IPS-18a (cell line): Measurements from ENCODE around the gene DYNLT2B.
"Not testable (repeated sequence)": the region's sequence is repeated elsewhere in the genome, so short reads cannot be mapped to it uniquely, and the experiment has no call there.

Experiments
- H3K27ac ChIP-seq: one replicate; pipeline ENCODE4 v1.5.1; 2013; ENCODE audit warnings: low read length
- H3K27me3 ChIP-seq: one replicate; pipeline ENCODE4 v1.6.1; 2013; ENCODE audit warnings: mild to moderate bottlenecking, low read length; ENCODE audit not compliant: control insufficient read depth, insufficient read depth
- H3K36me3 ChIP-seq: one replicate; pipeline ENCODE4 v1.6.1; 2013; ENCODE audit warnings: low read depth, low read length; ENCODE audit not compliant: control insufficient read depth
- H3K4me1 ChIP-seq: one replicate; pipeline ENCODE4 v1.6.1; 2013; ENCODE audit warnings: low read depth, low read length; ENCODE audit not compliant: control insufficient read depth
- H3K4me3 ChIP-seq: one replicate; pipeline ENCODE4 v1.5.1; 2013; ENCODE audit warnings: low read length
- H3K9ac ChIP-seq: one replicate; pipeline ENCODE4 v1.6.1; 2013; ENCODE audit warnings: mild to moderate bottlenecking, low read length, moderate library complexity
- H3K9me3 ChIP-seq: one replicate; pipeline ENCODE4 v1.6.1; 2013; ENCODE audit warnings: low read depth, low read length; ENCODE audit not compliant: control insufficient read depth

Gene DYNLT2B

GRCh38 chr3:196317687-196318467 lies at the start of gene DYNLT2B:
TSS of gene DYNLT2B (minus strand) at chr3:196318240. CDS start at chr3:196318152, 88 bp downstream.
- Histone ChIP-seq H3K27me3 (no peaks in the 10 kb centered on the region), H3K9ac (peak within 1 kb of the TSS; percentile 73), H3K9me3 (no peaks in the 10 kb centered on the region), H3K36me3 (no peaks in the 10 kb centered on the region), H3K4me3 (peak within 1 kb of the TSS; percentile 83), H3K27ac (no peak within 1 kb of the TSS), H3K4me1 (no peaks in the 10 kb centered on the region)

GRCh38 chr3:196365736-196366135 lies 47.7 kb upstream of the DYNLT2B start:
- Histone ChIP-seq H3K27ac (no peak overlapping the region), H3K9ac (no peak overlapping the region), H3K36me3 (peaks cover 53% of the 10 kb centered on the region), H3K4me1 (no peaks in the 10 kb centered on the region), H3K4me3 (no peak overlapping the region), H3K9me3 (no peaks in the 10 kb centered on the region), H3K27me3 (no peaks in the 10 kb centered on the region)

DNA sequence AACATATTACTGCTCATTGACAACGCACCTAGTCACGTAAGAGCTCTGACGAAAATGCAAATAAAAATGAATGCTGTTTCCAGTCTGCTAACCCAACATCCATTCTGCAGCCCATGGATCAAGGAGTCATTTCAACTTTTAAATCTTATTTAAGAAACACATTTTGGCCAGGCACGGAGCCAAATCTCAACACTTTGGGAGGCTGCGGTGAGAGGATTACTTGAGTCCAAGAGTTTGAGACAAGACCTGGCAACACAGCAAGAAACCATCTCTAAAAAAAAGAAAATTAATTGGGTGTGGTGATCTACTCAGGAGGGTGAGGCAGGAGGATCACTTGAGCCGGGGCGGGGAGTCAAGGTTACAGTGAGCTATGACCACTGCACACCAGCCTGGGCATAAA lies 42.5 kb upstream of the DYNLT2B start:
- Histone ChIP-seq H3K4me1 (no peaks in the 10 kb centered on the region), H3K36me3 (peaks cover 58% of the 10 kb centered on the region), H3K9ac (no peak overlapping the region), H3K27me3 (no peaks in the 10 kb centered on the region), H3K4me3 (no peak overlapping the region), H3K27ac (no peak overlapping the region), H3K9me3 (no peaks in the 10 kb centered on the region)

DNA sequence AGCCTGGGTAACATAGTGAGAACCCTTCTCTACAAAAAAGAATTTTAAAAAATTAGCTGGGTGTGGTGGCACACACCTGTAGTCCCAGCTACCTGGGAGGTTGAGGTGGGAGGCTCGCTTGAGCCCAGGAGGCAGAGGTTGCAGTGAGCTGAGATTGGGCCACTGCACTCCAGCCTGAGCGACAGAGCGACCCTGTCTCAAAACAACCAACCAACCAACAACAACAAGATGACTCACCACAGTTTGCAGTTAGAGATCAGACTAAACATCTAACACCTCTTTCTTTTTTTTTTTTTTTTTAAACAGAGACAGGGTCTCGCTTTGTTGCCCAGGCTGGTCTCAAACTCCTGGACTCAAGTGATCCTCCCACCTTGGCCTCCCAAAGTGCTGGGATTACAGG lies 40.5 kb upstream of the DYNLT2B start:
- H3K27me3 ChIP-seq, H3K9me3 ChIP-seq, H3K9ac ChIP-seq, H3K4me1 ChIP-seq, H3K27ac ChIP-seq, H3K4me3 ChIP-seq: not testable (repeated sequence)
- H3K36me3 ChIP-seq: peaks cover 69% of the 10 kb centered on the region

DNA sequence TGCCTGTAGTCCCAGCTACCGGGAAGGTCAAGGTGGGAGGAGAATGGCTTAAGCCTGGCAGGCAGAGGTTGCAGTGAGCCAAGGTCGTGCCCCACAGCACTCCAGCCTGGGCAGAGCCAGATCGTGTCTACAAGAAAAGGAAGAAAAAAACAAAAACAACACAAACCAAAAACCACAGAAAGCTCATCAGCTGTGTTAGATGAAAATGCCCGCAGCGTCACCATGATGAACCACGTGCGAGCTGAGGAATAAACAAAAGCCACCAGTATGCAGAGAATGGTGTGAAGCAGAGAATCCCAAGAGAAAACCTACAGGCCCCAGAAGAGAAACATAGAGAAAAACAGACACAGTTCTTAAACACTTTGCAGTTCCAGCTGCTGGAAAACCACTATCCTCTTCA lies 39.9 kb upstream of the DYNLT2B start:
- H3K4me3 ChIP-seq: no peak overlapping the region
- H3K9ac ChIP-seq: no peak overlapping the region
- no peaks in the 10 kb centered on the region for H3K9me3 ChIP-seq
- no peaks in the 10 kb centered on the region for H3K27me3 ChIP-seq
- no peak overlapping the region for H3K27ac ChIP-seq
- no peaks in the 10 kb centered on the region for H3K4me1 ChIP-seq
- H3K36me3 ChIP-seq: peaks cover 69% of the 10 kb centered on the region

GRCh38 chr3:196356556-196356955 lies 38.5 kb upstream of the DYNLT2B start:
- Histone ChIP-seq H3K36me3 (peaks cover 58% of the 10 kb centered on the region), H3K4me1 (no peaks in the 10 kb centered on the region), H3K27ac (no peak overlapping the region), H3K9ac (no peak overlapping the region), H3K9me3 (no peaks in the 10 kb centered on the region), H3K4me3 (no peak overlapping the region), H3K27me3 (no peaks in the 10 kb centered on the region)

DNA sequence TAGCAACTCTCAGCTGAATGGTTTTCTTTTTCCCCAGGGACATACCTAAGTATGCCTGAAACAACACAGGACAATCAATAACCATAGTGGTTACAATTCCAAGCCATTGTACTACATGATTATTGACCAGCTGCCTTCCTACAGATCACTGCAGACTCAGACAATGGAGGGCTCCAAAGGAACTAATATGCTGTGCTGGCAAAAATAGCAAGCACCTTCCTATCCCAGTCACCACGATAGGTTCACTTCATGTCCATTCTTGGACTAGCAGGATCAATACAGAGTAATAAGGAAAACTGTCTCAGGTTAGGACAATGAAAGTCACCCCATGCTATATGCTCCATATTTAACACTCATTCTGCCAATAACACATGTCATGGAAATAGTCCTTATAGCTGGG lies 37.6 kb upstream of the DYNLT2B start:
- H3K9me3 ChIP-seq: no peaks in the 10 kb centered on the region
- no peak overlapping the region for H3K27ac ChIP-seq
- peaks cover 51% of the 10 kb centered on the region for H3K36me3 ChIP-seq
- H3K9ac ChIP-seq: no peak overlapping the region
- no peaks in the 10 kb centered on the region for H3K4me1 ChIP-seq
- H3K4me3 ChIP-seq: no peak overlapping the region
- H3K27me3 ChIP-seq: no peaks in the 10 kb centered on the region

DNA sequence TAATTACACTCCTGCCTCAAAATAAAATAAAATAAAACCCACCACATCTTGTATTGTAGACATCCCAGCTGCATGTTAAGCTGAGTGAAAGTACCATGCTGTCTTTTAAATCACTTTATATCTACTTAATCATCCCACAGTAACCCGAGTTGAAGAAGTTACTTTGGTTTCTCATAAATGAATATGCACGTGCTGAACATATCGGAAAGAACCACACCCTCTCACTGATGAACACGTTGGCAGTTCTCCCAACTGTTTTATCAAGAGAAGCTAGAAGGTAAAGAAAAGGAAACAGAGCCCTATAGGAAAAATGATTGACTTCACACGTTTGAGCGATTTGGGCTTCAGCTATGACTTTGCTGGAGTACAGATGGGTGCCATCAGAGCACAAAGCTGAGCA lies 36.1 kb upstream of the DYNLT2B start:
- Histone ChIP-seq H3K27me3 (no peaks in the 10 kb centered on the region), H3K9ac (no peak overlapping the region), H3K9me3 (no peaks in the 10 kb centered on the region), H3K36me3 (peaks cover 42% of the 10 kb centered on the region), H3K27ac (no peak overlapping the region), H3K4me1 (no peaks in the 10 kb centered on the region), H3K4me3 (no peak overlapping the region)

GRCh38 chr3:196351541-196351940 lies 33.5 kb upstream of the DYNLT2B start:
- Histone ChIP-seq H3K9me3 (no peaks in the 10 kb centered on the region), H3K4me1 (no peaks in the 10 kb centered on the region), H3K4me3 (no peak overlapping the region), H3K27ac (no peak overlapping the region), H3K36me3 (peaks cover 34% of the 10 kb centered on the region), H3K27me3 (no peaks in the 10 kb centered on the region), H3K9ac (no peak overlapping the region)

DNA sequence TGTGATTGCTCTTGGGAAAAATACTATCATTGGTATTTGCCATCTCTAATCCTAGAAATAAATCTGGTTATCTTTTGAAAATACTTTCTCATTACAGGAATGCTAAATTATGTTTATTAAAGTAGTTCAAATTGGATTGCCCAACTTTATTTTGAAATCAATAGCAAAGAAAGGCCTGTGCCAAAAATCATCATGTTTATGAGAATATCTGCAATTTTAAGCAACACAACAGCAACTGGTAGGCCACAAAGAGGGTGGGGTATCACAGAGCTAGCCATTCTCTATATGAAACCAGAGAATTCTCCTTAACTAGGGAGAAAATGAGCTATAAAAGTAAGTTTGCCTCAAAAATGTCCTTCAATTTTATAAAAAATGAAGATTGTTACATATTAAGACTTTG lies 32.0 kb upstream of the DYNLT2B start:
- no peaks in the 10 kb centered on the region for H3K9me3 ChIP-seq
- H3K4me3 ChIP-seq: no peak overlapping the region
- H3K9ac ChIP-seq: no peak overlapping the region
- no peak overlapping the region for H3K27ac ChIP-seq
- peaks cover 19% of the 10 kb centered on the region for H3K36me3 ChIP-seq
- no peaks in the 10 kb centered on the region for H3K4me1 ChIP-seq
- H3K27me3 ChIP-seq: no peaks in the 10 kb centered on the region

DNA sequence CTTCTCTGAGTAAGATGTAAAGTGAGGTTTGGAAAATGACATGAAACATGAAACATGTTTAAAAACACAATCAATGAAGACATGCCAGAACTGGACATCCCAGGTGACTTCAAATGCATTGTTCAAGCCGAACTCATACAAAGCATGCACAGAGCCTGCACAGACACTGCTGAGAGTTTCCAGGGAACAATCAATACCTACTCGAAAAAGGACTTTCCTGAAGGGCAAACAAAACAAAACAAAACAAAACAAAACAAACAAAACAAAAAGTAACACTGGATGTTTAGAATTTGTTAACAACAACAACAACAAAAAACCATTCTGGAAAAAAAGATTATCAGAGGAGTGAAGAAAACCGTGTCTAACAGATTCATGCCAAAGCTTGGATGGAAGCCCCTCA lies 30.7 kb upstream of the DYNLT2B start:
- Histone ChIP-seq H3K9ac (no peak overlapping the region), H3K27me3 (no peaks in the 10 kb centered on the region), H3K4me1 (no peaks in the 10 kb centered on the region), H3K4me3 (no peak overlapping the region), H3K36me3 (peaks cover 8% of the 10 kb centered on the region), H3K9me3 (no peaks in the 10 kb centered on the region), H3K27ac (no peak overlapping the region)

DNA sequence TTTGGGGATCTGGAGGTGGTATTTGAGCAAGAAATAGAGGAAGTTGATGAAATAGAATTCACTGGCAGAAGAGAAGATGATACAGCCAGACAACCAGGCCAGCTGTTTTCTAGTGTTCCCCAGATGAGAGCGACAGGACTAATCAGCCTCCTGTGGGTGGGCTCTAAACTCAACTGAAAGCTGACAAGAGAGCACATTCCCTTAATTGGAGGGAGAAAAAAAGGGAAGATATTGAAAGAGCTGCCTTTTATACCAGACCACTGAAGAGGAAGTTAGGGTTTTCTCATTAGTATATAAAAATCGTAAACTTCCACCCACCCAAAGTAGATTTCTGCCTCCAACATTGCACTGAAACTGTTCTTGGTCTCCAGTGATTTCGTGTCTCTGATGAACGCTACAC lies 26.6 kb upstream of the DYNLT2B start:
- H3K27me3 ChIP-seq: no peaks in the 10 kb centered on the region
- H3K36me3 ChIP-seq: peaks cover 8% of the 10 kb centered on the region
- no peaks in the 10 kb centered on the region for H3K4me1 ChIP-seq
- no peaks in the 10 kb centered on the region for H3K9me3 ChIP-seq
- H3K27ac ChIP-seq: no peak overlapping the region
- no peak overlapping the region for H3K9ac ChIP-seq
- no peak overlapping the region for H3K4me3 ChIP-seq
